Fibroblast of mammary gland (primary cell): ENCODE data around the gene ZBTB42.

ENCODE experiments used
- DNase-seq: peaks from one replicate; pipeline ENCODE4 v3.0.0-alpha.2; 2010; ENCODE audit warnings: low read depth
- H3K4me3 ChIP-seq: 2 replicates; pipeline ENCODE4 v1.5.1; 2011; ENCODE audit warnings: low read depth, mild to moderate bottlenecking, low read length, moderate library complexity; ENCODE audit not compliant: control insufficient read depth
- CTCF ChIP-seq: conservative IDR thresholded peaks from 2 replicates; pipeline ENCODE4 v1.5.1; 2011; ENCODE audit warnings: low read depth, low read length, inconsistent platforms; ENCODE audit not compliant: control insufficient read depth, insufficient read depth

The ZBTB42 gene

GRCh38 chr14:104841730-104842129 lies 40.8 kb downstream of the ZBTB42 start:
- H3K4me3 ChIP-seq, result no peak overlapping the region
- no peak for TF ChIP-seq CTCF
- DNase-seq, result no peak

GRCh38 chr14:104843006-104843405 lies 42.1 kb downstream of the ZBTB42 start:
- TF ChIP-seq CTCF, result no peak
- no peak for DNase-seq
- no peak overlapping the region for H3K4me3 ChIP-seq

- TF ChIP-seq CTCF, result no peak
- no peak overlapping the region for H3K4me3 ChIP-seq
- no peak for DNase-seq
Observed at GRCh38 chr14:104843442-104844305, 42.8 kb downstream of the ZBTB42 start.

GRCh38 chr14:104844306-104845032 lies 43.6 kb downstream of the ZBTB42 start:
- DNase-seq, result no peak
- H3K4me3 ChIP-seq, result no peak overlapping the region
- TF ChIP-seq CTCF, result no peak

GRCh38 chr14:104845033-104845666 lies 44.2 kb downstream of the ZBTB42 start:
- no peak overlapping the region for H3K4me3 ChIP-seq
- no peak for TF ChIP-seq CTCF
- no peak for DNase-seq

- no peak overlapping the region for H3K4me3 ChIP-seq
- no peak for TF ChIP-seq CTCF
- no peak for DNase-seq
Observed at GRCh38 chr14:104845834-104846441, 45.0 kb downstream of the ZBTB42 start.
